ENCODE results near the gene AZIN2. TPM values are rescaled to one million over a fixed set of nuclear protein-coding genes. Genes with fewer than 3 reads are reported as not detected.

Gene AZIN2
- total and polyA plus RNA-seq, 9 of the 15 experiments (the other 6 are each of a cell fraction or from before 2014, with no cell fraction given) = 0.06 to 0.91 (median 0.42) TPM; not detected in 2

GRCh38 chr1:33036526-33037503 lies 44.1 kb upstream of the AZIN2 start, which contains the start of gene AK2 (continued):
- TF ChIP-seq ZBTB2 (IDR thresholded peaks at IDR 0.05) (peak; percentile 99), SIX5 (IDR thresholded peaks at IDR 0.05; ENCODE audit: borderline replicate concordance in 1 of 2, insufficient read depth in 1 of 2, low read depth in 1 of 2, low read length in 2 of 2) (no peak), PTBP1 (IDR thresholded peaks at IDR 0.05; ENCODE audit: low read depth, low read length) (no peak), ZBTB17 (CRISPR knock-in tag; IDR thresholded peaks at IDR 0.05) (no peak), ZNF280A (IDR thresholded peaks at IDR 0.05; ENCODE audit: low read depth, partially characterized antibody) (no peak), EP300 (IDR thresholded peaks at IDR 0.05; ENCODE audit: low read length) (peak; percentile 82), ARID4B (CRISPR knock-in tag; IDR thresholded peaks at IDR 0.05) (peak; percentile 71), THAP7 (CRISPR knock-in tag; IDR thresholded peaks at IDR 0.05) (no peak; the same call in 1 of the 2 replicates), NCOA1 (IDR thresholded peaks at IDR 0.05; ENCODE audit: low read depth) (no peak), ZSCAN29 (IDR thresholded peaks at IDR 0.05) (no peak), MCM7 (IDR thresholded peaks at IDR 0.05) (no peak), ID3 (CRISPR knock-in tag; IDR thresholded peaks at IDR 0.05) (no peak; the same call in 1 of the 2 replicates), ID3 (tag; IDR thresholded peaks at IDR 0.05) (peak; percentile 50; the same call in 1 of the 2 replicates), TAF7 (tag; IDR thresholded peaks at IDR 0.05) (peak; percentile 60), SRF (CRISPR knock-in tag; IDR thresholded peaks at IDR 0.05) (peak in 1 of 2 experiments; percentile 79; a peak in 2 of 4 replicates)

Data from K562 (cell line).